ENCODE results near the gene SPDYE3.
"Not testable (repeated sequence)": the region's sequence is repeated elsewhere in the genome, so short reads cannot be mapped to it uniquely, and the experiment has no call there.

DNA sequence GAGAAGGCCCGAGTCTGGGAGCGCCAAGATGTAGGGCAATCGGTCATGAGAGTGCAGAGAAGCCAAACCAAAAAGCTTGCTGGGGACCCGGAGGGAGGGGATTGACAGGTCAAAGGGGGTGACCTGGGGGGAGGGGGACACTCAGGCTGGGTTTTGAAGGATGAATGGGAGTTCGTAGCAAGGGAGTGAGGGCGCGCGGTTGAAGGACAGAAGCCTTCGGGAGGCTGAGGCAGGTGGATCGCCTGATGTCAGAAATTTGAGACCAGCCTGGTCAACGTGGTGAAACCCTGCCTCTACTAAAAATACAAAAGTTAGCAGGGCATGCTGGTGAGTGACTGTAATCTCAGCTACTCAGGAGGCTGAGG lies 35.0 kb upstream of the SPDYE3 start:
- TF ChIP-seq, protein P1, sequence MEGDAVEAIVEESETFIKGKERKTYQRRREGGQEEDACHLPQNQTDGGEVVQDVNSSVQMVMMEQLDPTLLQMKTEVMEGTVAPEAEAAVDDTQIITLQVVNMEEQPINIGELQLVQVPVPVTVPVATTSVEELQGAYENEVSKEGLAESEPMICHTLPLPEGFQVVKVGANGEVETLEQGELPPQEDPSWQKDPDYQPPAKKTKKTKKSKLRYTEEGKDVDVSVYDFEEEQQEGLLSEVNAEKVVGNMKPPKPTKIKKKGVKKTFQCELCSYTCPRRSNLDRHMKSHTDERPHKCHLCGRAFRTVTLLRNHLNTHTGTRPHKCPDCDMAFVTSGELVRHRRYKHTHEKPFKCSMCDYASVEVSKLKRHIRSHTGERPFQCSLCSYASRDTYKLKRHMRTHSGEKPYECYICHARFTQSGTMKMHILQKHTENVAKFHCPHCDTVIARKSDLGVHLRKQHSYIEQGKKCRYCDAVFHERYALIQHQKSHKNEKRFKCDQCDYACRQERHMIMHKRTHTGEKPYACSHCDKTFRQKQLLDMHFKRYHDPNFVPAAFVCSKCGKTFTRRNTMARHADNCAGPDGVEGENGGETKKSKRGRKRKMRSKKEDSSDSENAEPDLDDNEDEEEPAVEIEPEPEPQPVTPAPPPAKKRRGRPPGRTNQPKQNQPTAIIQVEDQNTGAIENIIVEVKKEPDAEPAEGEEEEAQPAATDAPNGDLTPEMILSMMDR (IDR thresholded peaks at IDR 0.05) = not testable (repeated sequence)
- TF ChIP-seq SIN3A (IDR thresholded peaks at IDR 0.05; ENCODE audit: borderline replicate concordance, insufficient read depth, low read depth, low read length); POLR2AphosphoS5 (IDR thresholded peaks at IDR 0.05; ENCODE audit: low read depth, low read length): not testable (repeated sequence)
- TF ChIP-seq, protein P2, sequence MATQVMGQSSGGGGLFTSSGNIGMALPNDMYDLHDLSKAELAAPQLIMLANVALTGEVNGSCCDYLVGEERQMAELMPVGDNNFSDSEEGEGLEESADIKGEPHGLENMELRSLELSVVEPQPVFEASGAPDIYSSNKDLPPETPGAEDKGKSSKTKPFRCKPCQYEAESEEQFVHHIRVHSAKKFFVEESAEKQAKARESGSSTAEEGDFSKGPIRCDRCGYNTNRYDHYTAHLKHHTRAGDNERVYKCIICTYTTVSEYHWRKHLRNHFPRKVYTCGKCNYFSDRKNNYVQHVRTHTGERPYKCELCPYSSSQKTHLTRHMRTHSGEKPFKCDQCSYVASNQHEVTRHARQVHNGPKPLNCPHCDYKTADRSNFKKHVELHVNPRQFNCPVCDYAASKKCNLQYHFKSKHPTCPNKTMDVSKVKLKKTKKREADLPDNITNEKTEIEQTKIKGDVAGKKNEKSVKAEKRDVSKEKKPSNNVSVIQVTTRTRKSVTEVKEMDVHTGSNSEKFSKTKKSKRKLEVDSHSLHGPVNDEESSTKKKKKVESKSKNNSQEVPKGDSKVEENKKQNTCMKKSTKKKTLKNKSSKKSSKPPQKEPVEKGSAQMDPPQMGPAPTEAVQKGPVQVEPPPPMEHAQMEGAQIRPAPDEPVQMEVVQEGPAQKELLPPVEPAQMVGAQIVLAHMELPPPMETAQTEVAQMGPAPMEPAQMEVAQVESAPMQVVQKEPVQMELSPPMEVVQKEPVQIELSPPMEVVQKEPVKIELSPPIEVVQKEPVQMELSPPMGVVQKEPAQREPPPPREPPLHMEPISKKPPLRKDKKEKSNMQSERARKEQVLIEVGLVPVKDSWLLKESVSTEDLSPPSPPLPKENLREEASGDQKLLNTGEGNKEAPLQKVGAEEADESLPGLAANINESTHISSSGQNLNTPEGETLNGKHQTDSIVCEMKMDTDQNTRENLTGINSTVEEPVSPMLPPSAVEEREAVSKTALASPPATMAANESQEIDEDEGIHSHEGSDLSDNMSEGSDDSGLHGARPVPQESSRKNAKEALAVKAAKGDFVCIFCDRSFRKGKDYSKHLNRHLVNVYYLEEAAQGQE (IDR thresholded peaks at IDR 0.05; ENCODE audit: insufficient read depth in 1 of 2, low read depth in 2 of 2, low read length in 1 of 2) = not testable (repeated sequence)
